ENCODE results near the gene FRA10AC1.

DNA sequence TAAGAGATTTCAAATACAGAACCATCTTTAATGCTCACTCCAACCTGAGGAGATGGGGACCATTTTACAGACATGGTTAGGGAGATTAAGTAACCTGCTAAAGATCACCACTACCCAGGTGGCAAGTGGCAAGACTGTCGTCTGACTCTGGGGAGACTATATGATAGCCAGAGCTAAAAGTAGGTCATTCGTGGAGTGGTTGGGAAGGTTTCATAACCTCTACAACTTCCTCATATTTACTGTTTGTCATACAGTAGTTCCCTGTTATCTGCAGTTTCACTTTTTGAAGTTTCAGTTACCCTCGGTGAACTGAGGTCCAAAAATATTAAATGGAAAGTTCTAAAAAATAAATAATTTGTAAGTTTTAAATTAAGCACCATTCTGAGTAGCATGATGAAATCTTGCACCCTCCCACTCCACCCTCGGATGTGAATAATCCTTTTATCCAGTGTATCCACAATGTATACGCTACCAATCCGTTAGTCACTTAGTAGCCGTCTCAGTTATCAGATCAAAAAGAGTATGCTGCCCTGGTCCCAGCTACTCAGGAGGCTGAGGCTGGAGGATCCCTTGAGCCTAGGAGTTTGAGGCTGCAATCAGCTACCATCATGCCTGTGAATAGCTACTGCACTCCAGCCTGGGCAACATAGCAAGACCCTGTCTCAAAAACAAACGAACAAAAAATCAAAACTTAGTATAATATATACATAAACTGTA lies 40.4 kb upstream of the FRA10AC1 start:
- TF ChIP-seq, protein P1, sequence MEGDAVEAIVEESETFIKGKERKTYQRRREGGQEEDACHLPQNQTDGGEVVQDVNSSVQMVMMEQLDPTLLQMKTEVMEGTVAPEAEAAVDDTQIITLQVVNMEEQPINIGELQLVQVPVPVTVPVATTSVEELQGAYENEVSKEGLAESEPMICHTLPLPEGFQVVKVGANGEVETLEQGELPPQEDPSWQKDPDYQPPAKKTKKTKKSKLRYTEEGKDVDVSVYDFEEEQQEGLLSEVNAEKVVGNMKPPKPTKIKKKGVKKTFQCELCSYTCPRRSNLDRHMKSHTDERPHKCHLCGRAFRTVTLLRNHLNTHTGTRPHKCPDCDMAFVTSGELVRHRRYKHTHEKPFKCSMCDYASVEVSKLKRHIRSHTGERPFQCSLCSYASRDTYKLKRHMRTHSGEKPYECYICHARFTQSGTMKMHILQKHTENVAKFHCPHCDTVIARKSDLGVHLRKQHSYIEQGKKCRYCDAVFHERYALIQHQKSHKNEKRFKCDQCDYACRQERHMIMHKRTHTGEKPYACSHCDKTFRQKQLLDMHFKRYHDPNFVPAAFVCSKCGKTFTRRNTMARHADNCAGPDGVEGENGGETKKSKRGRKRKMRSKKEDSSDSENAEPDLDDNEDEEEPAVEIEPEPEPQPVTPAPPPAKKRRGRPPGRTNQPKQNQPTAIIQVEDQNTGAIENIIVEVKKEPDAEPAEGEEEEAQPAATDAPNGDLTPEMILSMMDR (IDR thresholded peaks at IDR 0.05), result no peak
- no peak for TF ChIP-seq POLR2A (IDR thresholded peaks at IDR 0.05)

Measured in Peyer's patch (tissue), 4 donors.